ENCODE measurements around the gene C6orf62.
A peak's percentile ranks its signal among the peaks of the same experiment; 100 is the strongest.

GRCh38 chr6:24692003-24692402 lies 27.0 kb downstream of the C6orf62 start:
- no peak for TF ChIP-seq CTCF (tag by site-specific recombination; IDR thresholded peaks at IDR 0.05)
- TF ChIP-seq TSHZ1 (tag by site-specific recombination; IDR thresholded peaks at IDR 0.05; ENCODE audit: borderline replicate concordance): no peak
- TF ChIP-seq ZNF112 (tag by site-specific recombination; IDR thresholded peaks at IDR 0.05): no peak
- TF ChIP-seq ZNF423 (tag by site-specific recombination; IDR thresholded peaks at IDR 0.05): no peak
- no peak for TF ChIP-seq PBX3 (CRISPR knock-in tag; IDR thresholded peaks at IDR 0.05)
- TF ChIP-seq ZBTB49 (tag by site-specific recombination; IDR thresholded peaks at IDR 0.05; ENCODE audit: low read depth): no peak
- TF ChIP-seq ZNF121 (tag by site-specific recombination; IDR thresholded peaks at IDR 0.05): no peak
- TF ChIP-seq ZNF146 (tag by site-specific recombination; IDR thresholded peaks at IDR 0.05): no peak
- peak; percentile 13; the same call in 1 of the 2 replicates for TF ChIP-seq ATF2 (tag by site-specific recombination; IDR thresholded peaks at IDR 0.05; ENCODE audit: low read depth)
- no peak for TF ChIP-seq ZNF280D (tag by site-specific recombination; IDR thresholded peaks at IDR 0.05)

Measured in HEK293 (cell line).